K562 (cell line): ENCODE measurements around the gene CAMK1D. TPM values are rescaled to one million over a fixed set of nuclear protein-coding genes. Genes with fewer than 3 reads are reported as not detected.

Source experiments
- ATAC-seq: fragments of 200-7000 bp; cut with Tn5 transposase; 3 replicates; pipeline ENCODE4 v1.9.1; 2020; ENCODE audit warnings: moderate library complexity
- BruUV-seq: library from RNA; stranded (reverse); fragments of 400-500 nt; replicated peaks from 2 replicates; lab custom pipeline; 2021; lab: Mats Ljungman, UMichigan
- CTCF ChIA-PET: fragments of 300-600 bp; formaldehyde crosslinking; extraction: SDS; loops from one replicate; lab custom pipeline; 2021; ENCODE audit warnings: low intra/inter-chr PET ratio; lab: Yijun Ruan, JAX
- POLR2A ChIA-PET: fragments of 300-600, 350-650 bp; sonication (Branson Sonifier 250); formaldehyde crosslinking; extraction: SDS; loops from one replicate; lab custom pipeline; 2021; ENCODE audit warnings: antibody characterized with exemption, inconsistent platforms; lab: Yijun Ruan, JAX
- DNase-seq, 4 experiments: peaks; one replicate each; pipeline versions ENCODE4 v3.0.0 to v3.0.0-alpha.2; 2011 to 2018; ENCODE audit warnings: low spot score in 3 of 4, mixed read lengths in 3 of 4; ENCODE audit errors: extremely low read depth in 1 of 4
- FAIRE-seq: peaks from 2 replicates; lab custom pipeline; 2011; peaks lifted over from hg19 to GRCh38; lab: Jason Lieb, UNC
- H2AFZ ChIP-seq: 2 replicates; pipeline ENCODE4 v1.6.0; 2011; ENCODE audit warnings: low read depth, low read length, control low read depth, inconsistent platforms
- H3K27ac ChIP-seq: fragments of 200-600 bp; 3 replicates; pipeline ENCODE4 v1.8.0; 2011; ENCODE audit warnings: low read depth, mild to moderate bottlenecking, control low read depth, inconsistent platforms, low read length, moderate library complexity, mixed read lengths; ENCODE audit errors: extremely low read depth
- H3K27me3 ChIP-seq, 2 experiments: fragments of 300-600 bp in 1 of 2; 2 replicates in 1 of 2; 3 replicates in 1 of 2; pipeline versions ENCODE4 v1.6.0 to v1.8.0; 2011; ENCODE audit warnings: inconsistent platforms in 2 of 2, low read length in 2 of 2, mild to moderate bottlenecking in 1 of 2, mixed read lengths in 1 of 2, moderate library complexity in 1 of 2; ENCODE audit not compliant: control insufficient read depth in 2 of 2, insufficient read depth in 2 of 2
- H3K36me3 ChIP-seq: fragments of 300-600 bp; 3 replicates; pipeline ENCODE4 v1.8.0; 2011; ENCODE audit warnings: mild to moderate bottlenecking, low read length, inconsistent platforms; ENCODE audit not compliant: control insufficient read depth, insufficient read depth
- H3K4me1 ChIP-seq, 2 experiments: fragments of 200-600 bp in 1 of 2; replicated peaks in 1 of 2; 2 replicates in 1 of 2; 3 replicates in 1 of 2; pipeline versions ENCODE4 v1.5.1 to v1.8.0; 2011; ENCODE audit warnings: inconsistent platforms in 2 of 2, low read length in 2 of 2, mild to moderate bottlenecking in 1 of 2, mixed read lengths in 1 of 2, moderate library complexity in 1 of 2; ENCODE audit not compliant: control insufficient read depth in 2 of 2, insufficient read depth in 2 of 2
- H3K4me2 ChIP-seq: 2 replicates; pipeline ENCODE4 v1.6.1; 2011; ENCODE audit warnings: low read length, control low read depth, inconsistent platforms, mixed read lengths; ENCODE audit not compliant: insufficient read depth
- H3K4me3 ChIP-seq: fragments of 200-600 bp; sonication (generic), shearing (Covaris generic); 2 replicates; pipeline ENCODE4 v1.5.1; 2016; ENCODE audit warnings: control low read depth, inconsistent platforms
- H3K79me2 ChIP-seq: fragments of 200-600 bp; 3 replicates; pipeline ENCODE4 v1.8.0; 2011; ENCODE audit warnings: low read length, inconsistent platforms; ENCODE audit not compliant: control insufficient read depth, insufficient read depth
- H3K9ac ChIP-seq, 2 experiments: 2 replicates each; pipeline versions ENCODE4 v1.6.0 to v1.6.1; 2011; ENCODE audit warnings: low read depth in 2 of 2, low read length in 2 of 2, control low read depth in 1 of 2, inconsistent platforms in 1 of 2, mild to moderate bottlenecking in 1 of 2, mixed read lengths in 1 of 2; ENCODE audit not compliant: insufficient read depth in 1 of 2
- H3K9me1 ChIP-seq: one replicate; pipeline ENCODE4 v1.6.0; 2011; ENCODE audit warnings: inconsistent platforms, mild to moderate bottlenecking, low read length, moderate library complexity; ENCODE audit not compliant: control insufficient read depth, insufficient read depth
- H3K9me3 ChIP-seq: replicated peaks from 2 replicates; pipeline ENCODE4 v1.5.1; 2011; ENCODE audit warnings: low read depth, low read length, inconsistent platforms; ENCODE audit not compliant: control insufficient read depth, insufficient read depth
- H4K20me1 ChIP-seq: replicated peaks from 2 replicates; pipeline ENCODE4 v1.6.1; 2011; ENCODE audit warnings: low read length, inconsistent platforms, mixed read lengths; ENCODE audit not compliant: control insufficient read depth, insufficient read depth
- C11orf30 ChIP-seq: fragments of 450-650 bp; IDR thresholded peaks from 2 replicates; pipeline ENCODE4 v1.6.1; 2016; ENCODE audit warnings: low read depth, mild to moderate bottlenecking
- FOSL1 ChIP-seq: fragments of 200-800 bp; sonication (Bioruptor generic); conservative IDR thresholded peaks from 2 replicates; pipeline ENCODE4 v1.6.1; 2016; ENCODE audit warnings: missing genetic modification characterization, missing compliant biosample characterization
- FOXA1 ChIP-seq: fragments of 450-650 bp; IDR thresholded peaks from 2 replicates; pipeline ENCODE4 v1.6.1; 2016; ENCODE audit warnings: mild to moderate bottlenecking, borderline replicate concordance
- FOXA3 ChIP-seq, 2 experiments: fragments of 450-650 bp in 1 of 2; sonication (generic) in 1 of 2; formaldehyde crosslinking; IDR thresholded peaks in 1 of 2; conservative IDR thresholded peaks in 1 of 2; 2 replicates each; pipeline versions ENCODE4 v1.4.0 to v1.8.0; 2020 to 2022; ENCODE audit warnings: mild to moderate bottlenecking in 2 of 2, missing genetic modification reagents in 1 of 2
- GATA2 ChIP-seq: sonication (generic); formaldehyde crosslinking; IDR thresholded peaks from 2 replicates; pipeline ENCODE4 v1.4.0; 2020; ENCODE audit warnings: mild to moderate bottlenecking, missing genetic modification reagents
- HES1 ChIP-seq: fragments of 450-650 bp; IDR thresholded peaks from 2 replicates; pipeline ENCODE4 v1.6.1; 2016; ENCODE audit warnings: low read depth, mild to moderate bottlenecking, moderate library complexity
- JUN ChIP-seq, 2 experiments: sonication (generic) in 1 of 2; formaldehyde crosslinking in 1 of 2; IDR thresholded peaks; 2 replicates each; pipeline versions ENCODE4 v1.6.1 to v1.8.0; 2012 to 2022; ENCODE audit warnings: borderline replicate concordance in 2 of 2, mild to moderate bottlenecking in 2 of 2, improper control_type of control experiment in 1 of 2, low read depth in 1 of 2, low read length in 1 of 2, missing genetic modification reagents in 1 of 2
- MEIS2 ChIP-seq: fragments of 450-650 bp; IDR thresholded peaks from 2 replicates; pipeline ENCODE4 v1.6.1; 2014; ENCODE audit warnings: mild to moderate bottlenecking; ENCODE audit not compliant: partially characterized antibody
- NBN ChIP-seq: fragments of 450-650 bp; IDR thresholded peaks from 2 replicates; pipeline ENCODE4 v1.6.1; 2016; ENCODE audit warnings: low read depth, mild to moderate bottlenecking
- NFE2L1 ChIP-seq: fragments of 450-650 bp; IDR thresholded peaks from 2 replicates; pipeline ENCODE4 v1.6.1; 2016; ENCODE audit warnings: missing genetic modification characterization, low read depth, mild to moderate bottlenecking, missing compliant biosample characterization, moderate library complexity, borderline replicate concordance
- RAD51 ChIP-seq: fragments of 450-650 bp; IDR thresholded peaks from 2 replicates; pipeline ENCODE4 v1.7.1; 2016; ENCODE audit warnings: low read depth, mild to moderate bottlenecking, borderline replicate concordance
- SIX5 ChIP-seq, 2 experiments: IDR thresholded peaks; 2 replicates each; pipeline ENCODE4 v1.6.1; 2011; ENCODE audit warnings: low read length in 2 of 2, borderline replicate concordance in 1 of 2, low read depth in 1 of 2, mild to moderate bottlenecking in 1 of 2, moderate library complexity in 1 of 2; ENCODE audit not compliant: insufficient read depth in 1 of 2
- SOX6 ChIP-seq: fragments of 450-650 bp; IDR thresholded peaks from 2 replicates; pipeline ENCODE4 v1.6.1; 2014; ENCODE audit warnings: mild to moderate bottlenecking
- ZBTB11 ChIP-seq, 3 experiments: fragments of 200-800 bp in 1 of 3; fragments of 250-450 bp in 1 of 3; fragments of 450-650 bp in 1 of 3; sonication (Bioruptor Pico) in 1 of 3; sonication (Bioruptor generic) in 1 of 3; formaldehyde crosslinking in 1 of 3; IDR thresholded peaks; 2 replicates each; pipeline versions ENCODE4 v1.6.1 to v1.8.0; 2016 to 2022; ENCODE audit warnings: mild to moderate bottlenecking in 2 of 3, missing genetic modification characterization in 2 of 3, missing compliant biosample characterization in 1 of 3, moderate library complexity in 1 of 3
- ZNF175 ChIP-seq: fragments of 200-800 bp; sonication (Bioruptor generic); IDR thresholded peaks from 2 replicates; pipeline ENCODE4 v1.6.1; 2016; ENCODE audit warnings: low read depth, mild to moderate bottlenecking, missing genetic modification characterization, missing compliant biosample characterization
- WGBS: fragments of 100-300 bp; shearing (Covaris generic); methylation state at CpG from one replicate; pipeline ENCODE4 v1.1.6; 2016; ENCODE audit warnings: low coverage, mixed read lengths; ENCODE audit not compliant: insufficient coverage; ENCODE audit errors: missing lambda C conversion rate; 5-methylcytosine and 5-hydroxymethylcytosine counted together
- in situ Hi-C: fragments of 300-500 bp; cut with MboI; formaldehyde crosslinking; loops from 4 replicates; pipeline ENCODE4 v1.15.0; 2018; ENCODE audit warnings: inconsistent platforms, mixed read lengths
- intact Hi-C: fragments of 100-400 bp; cut with micrococcal nuclease; formaldehyde crosslinking; loops from 2 replicates; pipeline ENCODE4 v1.14.2; 2022
- polyA plus RNA-seq, 8 experiments: library from polyadenylated mRNA; depleted of rRNA in 4 of 8; stranded (reverse) in 5 of 8; unstranded in 3 of 8; fragments of >200 nt; fragmentation: Nextera tagmentation in 2 of 8; fragmentation: Illumina TruSeq in 1 of 8; extraction: Ambion mirVana in 2 of 8; extraction: Trizol in 1 of 8; gene quantifications; 2 replicates each; pipeline versions ENCODE4 v1.2.1 to v1.2.3, GENCODE V29; 2011 to 2014; ENCODE audit warnings: inconsistent platforms in 1 of 8, missing spikeins in 1 of 8
- total RNA-seq, 7 experiments: library from RNA; depleted of rRNA in 6 of 7; stranded (reverse); fragments of >200 nt in 6 of 7; fragmentation: Illumina TruSeq in 2 of 7; extraction: Trizol in 2 of 7; gene quantifications; 2 replicates each; pipeline versions ENCODE4 v1.2.1 to v1.2.3, GENCODE V29; 2011 to 2021; ENCODE audit warnings: low replicate concordance in 1 of 7

CAMK1D gene
- total and polyA plus RNA-seq, 9 of the 15 experiments (the other 6 are each of a cell fraction or from before 2014, with no cell fraction given), result 0.12 to 0.24 (median 0.20) TPM; not detected in 5

- DNase-seq (no peak), ATAC-seq (no peak), FAIRE-seq (no peak)
- H3K4me3 ChIP-seq, result no peak overlapping the region
- H3K9ac ChIP-seq, result no peak overlapping the region
- H4K20me1 ChIP-seq, result no peaks in the 10 kb centered on the region
- peaks cover 2 to 26% of the 10 kb centered on the region in 2 experiments; a peak in 3 of 5 replicates for H3K27me3 ChIP-seq
- in situ Hi-C loops, result loop anchor here (25.0 kb wide), 1 partner anchor 933 kb away; no protein-coding TSS in a partner anchor
- intact Hi-C loops, result no loop called here
- H3K36me3 ChIP-seq, result no peaks in the 10 kb centered on the region
- no peak overlapping the region for H3K27ac ChIP-seq
- ChIA-PET POLR2A (no interaction called here), CTCF (no interaction called here)
- H3K4me2 ChIP-seq, result no peak overlapping the region
- H3K79me2 ChIP-seq, result no peaks in the 10 kb centered on the region
- H3K9me3 ChIP-seq, result no peaks in the 10 kb centered on the region
- no TSS peak for BruUV-seq
- H3K9me1 ChIP-seq, result no peaks in the 10 kb centered on the region
- 2% methylated on average over 9 of the region's 9 CpGs for WGBS
- H2AFZ ChIP-seq, result no peak overlapping the region
- no peaks in the 10 kb centered on the region for H3K4me1 ChIP-seq
- TF ChIP-seq NBN (no peak), FOSL1 (tag) (peak; percentile 65), ZBTB11 (CRISPR knock-in tag; IDR thresholded peaks at IDR 0.05) (no peak), FOXA1 (no peak), FOXA3 (CRISPR knock-in tag; conservative IDR thresholded peaks at IDR 0.05 in 1 of 2, IDR thresholded peaks at IDR 0.05 in 1 of 2) (peak in 1 of 2 experiments; percentile 80; a peak in 2 of 4 replicates), RAD51 (no peak), SOX6 (peak; percentile 48; the same call in 1 of the 2 replicates), NFE2L1 (tag) (no peak), C11orf30 (no peak), ZNF175 (no peak), HES1 (0 out of 2 replicates have a peak, but pooled peaks have one; percentile 43), JUN (IDR thresholded peaks at IDR 0.05; ENCODE audit: borderline replicate concordance, low read depth, low read length) (no peak), JUN (CRISPR knock-in tag; IDR thresholded peaks at IDR 0.05; ENCODE audit: borderline replicate concordance) (no peak), MEIS2 (peak; percentile 16), GATA2 (CRISPR knock-in tag) (no peak), SIX5 (IDR thresholded peaks at IDR 0.05; ENCODE audit: borderline replicate concordance in 1 of 2, insufficient read depth in 1 of 2, low read depth in 1 of 2, low read length in 2 of 2) (no peak)
Measured at GRCh38 chr10:12720217-12720981, 371.1 kb downstream of the CAMK1D start.
